NCI-H774 (cell line): ENCODE results near the gene TMEM175.
"Not testable (repeated sequence)": the region's sequence is repeated elsewhere in the genome, so short reads cannot be mapped to it uniquely, and the experiment has no call there.

Experiments
- DNase-seq: peaks from one replicate; lab custom pipeline; 2025; lab: John Stamatoyannopoulos, UW

The TMEM175 gene

DNA sequence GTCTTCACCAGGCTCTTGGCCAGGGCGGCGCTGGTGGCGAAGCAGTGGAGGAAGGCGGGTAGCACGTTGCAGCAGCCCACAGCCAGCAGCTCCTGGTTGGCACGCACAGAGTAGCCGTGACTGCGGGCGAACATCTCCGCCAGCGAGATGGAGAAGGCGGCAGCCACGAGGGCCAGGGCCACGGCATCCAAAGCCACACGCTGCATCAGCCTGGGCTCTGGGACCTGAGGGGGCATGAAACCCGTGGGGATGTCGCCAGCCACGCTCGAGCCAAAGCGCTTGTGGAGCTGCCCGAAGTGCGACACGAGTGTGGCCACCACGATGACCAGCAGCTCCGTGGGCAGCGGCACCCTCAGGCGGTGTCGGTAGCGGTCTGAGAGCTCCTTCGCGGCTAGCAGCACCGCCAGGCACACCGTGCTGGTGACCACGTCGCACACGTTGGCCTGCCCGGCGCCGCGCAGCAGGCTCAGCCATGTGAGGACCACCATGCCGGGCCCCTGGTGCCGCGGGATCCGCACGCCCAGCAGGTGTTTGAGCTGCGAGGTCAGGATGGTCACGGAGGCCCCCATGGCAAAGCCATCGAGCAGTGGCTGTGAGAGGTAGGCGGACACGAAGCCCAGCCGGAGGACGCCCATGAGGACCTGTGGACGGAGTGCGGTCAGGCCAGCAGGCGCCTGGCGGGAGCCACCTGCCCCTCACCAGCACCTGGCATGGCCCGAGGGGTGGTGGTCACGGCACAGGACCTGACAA, 57.6 kb downstream of the TMEM175 start:
- DNase-seq: no peak

DNA sequence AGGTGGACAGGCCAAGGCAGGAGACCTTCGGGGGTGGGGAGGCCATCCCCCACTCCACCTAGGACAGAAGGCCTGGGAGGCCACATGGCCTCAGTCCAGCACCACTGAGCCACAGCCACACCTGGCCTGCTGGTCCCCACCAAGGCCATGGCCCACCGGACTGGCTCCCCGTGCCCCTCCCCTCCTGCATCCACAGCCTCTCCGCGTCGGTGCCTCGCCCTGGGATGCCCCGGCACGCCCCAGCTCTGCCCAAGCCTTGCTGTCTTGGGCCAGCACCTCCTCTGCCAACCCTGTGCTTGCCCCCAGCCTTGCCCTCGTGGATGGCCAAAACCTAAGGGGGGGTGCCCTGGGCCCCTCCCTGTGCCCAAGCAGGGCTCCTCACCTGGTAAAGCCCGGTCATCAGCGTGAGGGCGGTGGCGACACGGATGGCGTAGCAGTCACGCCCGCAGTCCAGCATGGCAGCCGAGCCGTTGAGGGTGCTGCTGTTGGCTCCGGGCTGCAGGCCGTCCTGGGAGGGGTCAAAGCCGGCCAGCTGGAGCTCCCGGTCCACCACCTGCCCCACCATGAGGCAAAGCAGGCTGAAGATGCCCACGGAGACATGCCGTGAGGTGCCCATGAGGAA, 58.6 kb downstream of the TMEM175 start:
- no peak for DNase-seq

DNA sequence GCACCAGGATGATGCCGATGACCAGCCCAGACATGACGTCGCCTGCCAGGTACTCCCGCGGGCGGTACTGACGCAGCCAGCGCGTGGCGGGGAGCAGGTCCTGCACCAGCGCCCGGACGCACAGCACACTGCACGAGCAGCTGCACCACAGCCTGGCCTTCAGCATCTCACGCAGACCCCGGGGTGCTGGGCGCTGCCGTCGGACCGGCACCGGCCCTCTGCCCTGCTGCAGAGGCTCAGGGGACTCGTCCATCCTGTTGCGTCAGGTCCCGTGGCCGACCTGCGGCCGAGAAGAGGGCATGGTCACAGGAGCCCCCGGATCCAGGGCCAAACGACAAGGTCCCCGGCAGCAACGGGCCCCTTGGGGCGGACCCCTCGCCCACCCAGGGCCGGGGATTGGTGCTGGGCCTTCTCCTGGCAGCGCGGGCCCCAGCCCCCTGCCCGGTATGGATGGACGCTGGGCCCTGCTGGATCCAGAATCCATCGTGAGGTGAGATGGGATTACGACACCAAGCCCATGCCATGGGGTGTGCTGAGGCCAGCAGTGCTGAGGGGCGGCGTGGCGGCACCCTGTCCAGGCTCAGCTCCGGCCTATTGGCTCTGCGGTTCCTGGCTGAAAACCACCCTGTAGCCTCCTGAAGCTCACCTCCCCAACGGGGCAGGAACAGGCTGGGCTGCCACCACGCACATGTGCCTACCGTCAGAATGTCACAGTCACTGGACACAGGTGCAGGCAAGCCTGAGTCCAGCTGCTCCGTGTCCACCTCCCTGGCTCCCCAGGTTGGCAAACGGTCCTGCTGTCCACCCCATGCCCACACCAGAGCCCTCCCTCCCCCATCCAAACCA, 59.4 kb downstream of the TMEM175 start:
- DNase-seq: no peak

DNA sequence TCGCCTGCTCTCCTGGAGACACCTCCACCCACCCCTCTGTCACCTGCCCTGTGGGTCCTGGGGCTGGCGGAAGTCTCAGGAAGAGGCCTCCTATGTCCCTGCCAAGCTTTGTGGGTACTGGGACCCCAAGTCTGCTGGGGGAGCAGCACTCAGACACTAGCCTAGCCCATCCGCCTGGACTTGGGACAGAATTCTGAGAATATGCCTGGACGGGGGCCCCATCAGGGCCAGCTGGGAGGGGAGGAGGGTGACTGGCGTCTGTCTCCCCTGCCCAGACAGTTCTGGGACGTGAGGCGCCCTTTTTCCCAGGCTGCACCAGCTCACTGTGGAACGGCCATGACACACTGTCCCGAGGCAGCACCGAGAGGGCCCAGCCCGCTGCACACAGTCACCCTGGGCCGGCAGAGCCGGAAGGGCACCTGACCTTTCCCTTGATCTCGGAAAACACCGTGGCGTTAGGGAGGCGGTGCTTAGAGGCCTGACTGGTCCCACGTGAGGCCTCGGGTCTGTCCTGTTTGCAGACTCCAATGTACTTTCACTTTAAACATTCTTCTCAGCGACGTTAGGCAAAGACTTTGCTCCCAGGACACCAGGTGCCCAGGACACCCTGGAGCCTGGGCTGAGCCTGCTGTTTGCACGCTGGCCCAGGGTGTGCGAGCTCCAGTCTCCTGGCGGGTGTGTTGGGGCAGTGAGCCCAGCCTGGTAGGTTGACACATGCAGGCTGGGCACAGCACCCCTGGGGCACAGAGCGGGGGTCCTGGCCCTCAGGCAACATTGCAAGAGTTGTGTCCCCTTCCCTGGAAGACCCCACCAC, 60.2 kb downstream of the TMEM175 start:
- no peak for DNase-seq

DNA sequence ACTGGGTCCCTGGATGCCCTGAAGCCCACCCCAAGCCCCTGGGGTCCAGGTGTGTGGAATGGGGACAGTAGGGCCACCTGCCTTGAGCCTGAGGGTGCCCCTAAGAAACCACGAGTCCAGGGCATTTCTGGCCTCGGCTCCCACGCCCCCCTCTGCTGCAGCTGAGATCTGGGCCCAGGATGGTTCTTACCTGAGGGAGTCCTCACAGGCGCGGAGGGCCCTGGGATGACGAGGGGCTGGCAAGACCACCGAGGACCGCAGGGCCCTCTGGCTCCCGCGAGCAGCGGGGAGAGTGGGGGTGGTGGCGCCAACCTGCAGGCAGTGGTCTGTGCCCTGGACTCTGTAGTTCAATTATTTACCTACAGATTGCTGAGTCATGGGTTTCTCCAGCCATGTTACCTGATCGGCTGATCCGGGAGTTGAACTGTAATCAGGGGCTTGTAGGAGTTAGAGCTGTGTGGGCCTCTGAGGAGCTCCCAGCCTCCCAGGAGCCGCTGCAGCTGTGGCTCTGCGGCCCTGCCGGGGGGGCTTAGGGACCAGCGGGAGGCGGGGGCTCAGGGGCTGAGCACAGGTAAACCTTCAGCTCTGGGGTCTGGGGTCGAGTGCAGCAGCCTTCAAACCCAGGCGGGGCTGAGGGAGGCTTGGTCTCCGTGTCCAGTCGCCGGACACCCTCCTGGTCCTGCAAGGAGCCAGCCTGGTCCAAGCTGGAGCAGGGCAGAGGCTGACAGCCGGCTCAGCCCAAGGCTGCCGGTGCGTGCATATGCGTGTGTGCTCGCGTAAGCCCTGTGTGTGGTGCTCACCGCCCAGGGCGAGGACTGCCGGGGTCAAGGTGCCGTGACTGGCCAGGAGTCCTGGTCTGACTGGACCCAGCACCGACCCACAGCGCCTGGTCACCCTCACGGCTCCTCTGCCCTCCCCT, 61.1 kb downstream of the TMEM175 start, which contains the start of gene SLC26A1:
SLC26A1 (minus strand) TSS at position 294 of the 919 bp plus-strand sequence. CDS start 1,701 bp downstream, outside the sequence.
- DNase-seq: no peak

DNA sequence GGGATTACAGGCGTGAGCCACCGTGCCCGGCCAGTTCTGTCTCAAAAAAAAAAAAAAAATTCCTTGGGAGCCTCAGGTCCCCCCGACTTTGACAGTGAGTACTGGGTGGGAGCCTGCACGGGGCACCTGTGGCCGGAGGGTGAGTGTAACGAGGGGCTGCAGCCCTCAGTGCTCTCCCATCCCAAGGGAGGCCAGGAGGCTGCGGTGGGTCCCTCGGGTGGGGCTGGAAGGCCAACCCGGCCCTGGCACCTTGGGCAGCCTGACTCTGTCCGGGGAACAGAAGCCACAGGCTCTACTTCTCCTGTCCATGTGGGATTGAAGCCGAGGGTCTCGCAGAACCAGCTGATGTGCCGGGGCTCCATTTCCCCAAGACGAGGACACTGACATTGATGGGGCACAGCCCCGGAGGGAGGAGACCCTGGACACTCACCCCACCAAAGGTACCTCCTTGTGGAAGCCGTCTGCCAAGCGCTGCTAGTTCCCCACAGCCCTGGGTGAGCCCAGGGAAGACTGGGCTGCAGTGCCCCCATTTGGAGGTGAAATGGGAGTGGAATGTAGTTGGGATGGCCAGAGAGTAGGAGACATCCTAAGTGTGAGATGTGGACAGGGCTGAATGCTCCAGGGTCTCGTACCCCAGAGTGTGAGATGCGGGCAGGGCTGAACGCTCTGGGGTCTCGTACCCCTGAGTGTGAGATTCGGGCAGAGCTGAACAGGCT, 63.2 kb downstream of the TMEM175 start:
- no peak for DNase-seq

DNA sequence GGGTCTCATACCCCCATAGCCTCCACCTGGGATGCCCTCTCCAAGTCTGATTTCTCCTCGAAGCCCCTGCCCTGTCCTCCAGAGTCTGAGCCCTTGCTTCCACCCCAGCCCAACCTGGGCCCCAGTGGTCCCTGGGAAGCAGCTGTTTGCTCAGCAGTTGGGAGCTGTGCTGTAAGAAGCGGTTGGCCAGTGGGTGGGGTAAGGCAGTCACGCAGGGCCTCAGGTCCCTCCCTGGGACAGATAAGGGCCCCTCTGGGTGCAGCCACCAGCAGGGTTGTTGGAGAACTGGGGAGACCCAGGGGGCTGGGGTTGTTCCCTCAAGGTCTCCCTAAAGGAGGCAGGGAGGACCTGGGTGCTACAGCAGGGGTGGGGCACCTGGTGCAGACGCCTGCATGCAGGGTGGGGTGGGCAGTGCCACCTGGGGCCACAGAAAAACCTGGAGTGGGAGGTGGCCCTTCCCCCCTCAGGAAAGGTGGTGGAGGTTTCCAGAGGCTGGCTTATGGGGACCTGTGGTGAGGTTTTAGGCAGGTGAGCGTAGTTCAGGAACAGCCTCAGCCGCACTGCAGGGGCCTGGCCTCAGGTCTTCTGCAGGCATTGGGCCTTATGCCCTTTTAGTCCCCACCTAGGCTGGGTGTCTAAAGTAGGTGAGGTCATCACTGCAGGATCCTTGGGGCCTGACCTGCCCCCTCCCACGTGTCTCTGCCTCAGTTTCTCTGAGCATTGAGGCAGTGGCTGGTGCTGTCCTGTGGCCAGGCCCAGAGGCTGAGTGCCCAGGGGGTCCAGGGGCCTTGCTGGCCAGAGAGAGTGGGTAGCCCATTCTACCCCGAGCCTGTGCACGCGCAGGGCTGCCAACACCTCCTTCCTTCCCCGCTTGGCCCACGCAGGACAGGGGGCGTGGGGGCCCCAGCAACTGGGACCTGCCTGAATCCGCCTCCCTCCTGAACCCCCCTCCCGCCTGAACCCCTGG, 64.1 kb downstream of the TMEM175 start:
- no peak for DNase-seq

DNA sequence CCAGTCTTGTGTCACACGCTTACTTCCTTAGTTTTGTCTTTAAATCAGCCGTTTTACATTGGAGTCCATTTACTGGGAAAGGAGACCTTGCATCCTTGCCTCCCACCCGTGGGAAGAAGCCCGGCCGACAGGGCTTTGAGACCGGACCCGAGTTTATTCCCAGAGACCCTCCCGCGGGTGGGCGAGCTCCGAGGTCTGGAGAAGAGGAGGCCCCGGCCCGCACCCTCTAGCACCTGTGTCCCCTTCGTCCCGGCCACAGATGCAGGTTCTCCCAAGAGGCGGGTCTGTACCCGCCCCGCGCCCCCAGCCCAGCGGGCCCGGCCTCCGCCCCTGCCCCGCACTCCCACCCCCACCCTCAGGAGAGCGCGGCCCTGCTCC, 64.7 kb downstream of the TMEM175 start:
- DNase-seq: no peak

DNA sequence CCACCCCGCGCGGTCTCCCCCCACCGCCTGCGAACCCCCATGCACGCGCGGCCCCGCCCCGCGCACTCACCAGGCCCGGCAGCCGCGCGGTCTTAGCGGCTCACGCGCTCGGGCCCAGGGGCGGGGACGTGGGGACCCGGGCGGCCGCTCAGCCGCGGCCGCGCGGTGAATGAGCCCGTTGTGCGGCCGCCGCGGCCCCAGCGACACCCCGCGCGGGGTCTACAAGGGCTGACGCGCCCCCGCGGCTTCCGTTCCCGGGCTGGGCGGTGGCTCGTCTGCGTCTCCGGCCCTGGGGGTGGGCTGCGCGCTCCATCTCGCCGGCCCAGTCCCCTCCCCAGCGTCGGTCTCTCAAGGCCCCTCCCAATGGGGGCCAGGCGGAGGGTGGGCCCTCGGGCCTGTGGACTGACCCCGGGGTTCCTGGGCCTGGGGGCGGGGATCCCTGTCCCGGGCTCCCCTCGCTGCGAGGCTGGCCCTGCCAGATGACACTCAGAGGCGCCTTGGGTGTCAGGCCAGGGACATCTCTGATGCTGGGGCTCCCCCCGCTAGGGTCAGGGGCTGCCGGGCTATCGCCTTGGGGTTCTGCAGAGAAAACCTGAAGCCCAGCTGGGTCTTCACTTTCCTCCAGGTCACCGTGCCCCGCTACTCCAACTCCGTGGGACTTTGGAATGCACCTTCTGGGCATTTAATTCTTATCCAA, 65.3 kb downstream of the TMEM175 start:
- no peak for DNase-seq

DNA sequence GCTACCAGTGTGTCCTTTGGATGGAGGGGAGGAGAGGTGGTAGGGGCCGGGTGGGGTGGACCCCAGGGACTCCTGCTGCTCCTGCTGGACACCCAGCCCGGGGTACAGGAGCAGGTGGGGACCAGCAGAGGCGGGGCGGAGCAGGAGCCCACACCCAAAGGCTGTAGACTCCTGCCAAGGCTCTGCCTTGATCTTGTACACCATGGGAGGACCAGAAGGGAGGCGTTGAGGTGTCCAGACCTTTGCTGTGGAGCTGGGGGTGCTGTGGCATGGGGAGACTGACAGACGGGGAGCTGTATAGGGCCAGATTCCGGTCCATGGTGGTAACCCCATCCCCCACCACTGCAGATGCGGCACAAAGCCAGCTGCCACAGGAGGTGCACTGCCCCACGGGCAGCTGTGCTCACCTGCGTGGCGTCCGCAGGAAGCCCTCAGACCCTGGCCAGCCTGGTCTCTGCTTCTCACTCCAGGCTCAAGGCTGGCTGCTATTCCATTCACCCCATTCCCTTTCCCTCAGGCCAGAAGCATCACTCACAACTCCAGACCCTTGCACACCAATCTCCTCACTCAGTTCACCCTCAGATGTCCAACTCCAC, 65.9 kb downstream of the TMEM175 start:
- DNase-seq: no peak

DNA sequence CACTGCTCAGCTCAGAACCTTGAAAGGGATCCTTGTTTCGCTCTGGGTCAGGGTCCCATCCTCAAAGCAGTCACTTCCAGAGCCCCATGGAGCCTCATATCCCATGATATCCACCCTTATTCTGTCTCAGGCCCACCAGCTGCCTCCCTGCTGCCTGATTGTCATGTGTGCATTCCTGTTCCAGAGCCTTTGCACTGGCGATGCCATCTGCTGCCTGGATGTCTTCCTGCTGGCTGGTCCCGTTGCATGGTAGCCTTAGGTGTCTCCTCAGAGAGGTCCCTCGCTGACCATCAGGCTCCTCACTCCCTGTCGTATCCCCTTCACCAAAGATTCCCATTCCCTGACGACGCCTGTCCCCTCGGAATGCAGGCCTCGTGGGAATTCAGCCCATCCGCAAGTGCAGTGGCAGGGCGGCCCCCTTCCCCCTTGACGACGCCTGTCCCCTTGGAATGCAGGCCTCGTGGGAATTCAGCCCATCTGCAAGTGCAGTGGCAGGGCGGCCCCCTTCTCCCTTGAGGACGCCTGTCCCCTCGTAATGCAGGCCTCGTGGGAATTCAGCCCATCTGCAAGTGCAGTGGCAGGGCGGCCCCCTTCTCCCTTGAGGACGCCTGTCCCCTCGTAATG, 67.1 kb downstream of the TMEM175 start:
- DNase-seq: not testable (repeated sequence)

DNA sequence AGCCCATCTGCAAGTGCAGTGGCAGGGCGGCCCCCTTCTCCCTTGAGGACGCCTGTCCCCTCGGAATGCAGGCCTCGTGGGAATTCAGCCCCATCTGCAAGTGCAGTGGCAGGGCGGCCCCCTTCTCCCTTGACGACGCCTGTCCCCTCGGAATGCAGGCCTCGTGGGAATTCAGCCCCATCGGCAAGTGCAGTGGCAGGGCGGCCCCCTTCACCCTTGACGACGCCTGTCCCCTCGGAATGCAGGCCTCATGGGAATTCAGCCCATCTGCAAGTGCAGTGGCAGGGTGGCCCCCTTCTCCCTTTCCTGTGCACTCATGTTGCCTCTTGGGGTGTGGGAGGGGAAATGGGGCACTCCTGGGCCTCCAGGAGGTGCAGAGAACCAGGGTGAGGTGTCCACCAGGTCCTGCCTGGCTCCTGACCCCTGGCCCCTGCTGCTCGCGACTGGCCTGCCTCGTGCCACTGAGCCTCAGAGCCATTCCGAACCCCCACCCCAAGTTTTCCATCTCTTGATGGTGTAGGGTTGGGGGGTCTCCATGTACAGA, 67.7 kb downstream of the TMEM175 start:
- DNase-seq: no peak

DNA sequence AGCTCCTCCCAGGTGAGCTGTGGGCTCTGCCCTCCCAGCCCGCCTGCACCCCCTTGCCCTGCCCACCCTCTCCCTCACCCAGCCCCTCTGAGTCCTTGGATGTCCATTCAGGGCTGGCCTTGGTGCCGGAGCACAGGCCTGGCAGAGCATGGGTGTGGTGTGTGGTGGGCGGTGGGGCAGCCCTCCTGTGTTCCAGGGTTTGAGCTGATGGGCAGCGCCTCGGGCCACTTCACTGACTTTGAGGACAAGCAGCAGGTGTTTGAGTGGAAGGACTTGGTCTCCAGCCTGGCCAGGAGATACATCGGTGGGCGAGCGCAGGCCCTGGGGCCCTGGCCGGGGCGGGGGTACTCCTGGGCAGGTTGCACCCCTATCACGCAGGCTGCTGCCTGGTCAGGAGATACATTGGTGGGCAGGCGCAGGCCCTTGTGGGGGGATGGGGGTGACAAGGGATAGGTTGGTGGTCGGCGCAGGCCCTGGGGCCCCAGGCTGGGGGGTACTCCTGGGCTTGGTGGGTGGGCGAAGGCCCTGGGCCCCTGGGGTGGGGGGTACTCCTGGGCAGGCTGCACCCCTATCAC, 68.5 kb downstream of the TMEM175 start:
- no peak for DNase-seq

DNA sequence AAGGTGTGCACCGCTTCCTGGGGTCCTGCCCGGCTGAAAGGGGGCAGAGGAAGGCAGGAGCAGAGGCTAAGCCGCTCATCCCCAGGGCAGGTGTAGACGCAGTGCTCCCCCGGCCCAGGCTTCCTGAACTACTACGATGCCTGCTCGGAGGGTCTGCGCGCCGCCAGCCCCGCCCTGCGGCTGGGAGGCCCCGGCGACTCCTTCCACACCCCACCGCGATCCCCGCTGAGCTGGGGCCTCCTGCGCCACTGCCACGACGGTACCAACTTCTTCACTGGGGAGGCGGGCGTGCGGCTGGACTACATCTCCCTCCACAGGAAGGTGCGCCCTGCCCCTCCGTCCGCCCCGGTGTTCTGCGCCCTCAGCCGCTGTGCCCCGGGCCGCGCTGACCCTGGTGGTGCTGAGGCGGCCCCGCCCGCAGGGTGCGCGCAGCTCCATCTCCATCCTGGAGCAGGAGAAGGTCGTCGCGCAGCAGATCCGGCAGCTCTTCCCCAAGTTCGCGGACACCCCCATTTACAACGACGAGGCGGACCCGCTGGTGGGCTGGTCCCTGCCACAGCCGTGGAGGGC, 69.4 kb downstream of the TMEM175 start:
- DNase-seq: no peak

DNA sequence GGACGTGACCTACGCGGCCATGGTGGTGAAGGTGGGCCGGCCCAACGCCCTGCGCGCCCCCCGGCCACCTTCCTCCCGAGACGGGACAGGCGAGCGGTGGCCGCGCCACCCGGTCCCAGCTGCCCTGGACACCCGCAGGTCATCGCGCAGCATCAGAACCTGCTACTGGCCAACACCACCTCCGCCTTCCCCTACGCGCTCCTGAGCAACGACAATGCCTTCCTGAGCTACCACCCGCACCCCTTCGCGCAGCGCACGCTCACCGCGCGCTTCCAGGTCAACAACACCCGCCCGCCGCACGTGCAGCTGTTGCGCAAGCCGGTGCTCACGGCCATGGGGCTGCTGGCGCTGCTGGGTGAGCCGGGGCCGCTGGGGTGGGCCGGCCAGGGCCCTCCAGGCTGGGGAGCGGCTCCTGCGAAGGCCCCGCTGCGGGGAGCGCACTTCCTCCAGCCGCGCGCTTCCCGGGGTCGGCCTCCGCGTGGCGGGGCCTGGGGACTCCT, 69.9 kb downstream of the TMEM175 start:
- DNase-seq: no peak

DNA sequence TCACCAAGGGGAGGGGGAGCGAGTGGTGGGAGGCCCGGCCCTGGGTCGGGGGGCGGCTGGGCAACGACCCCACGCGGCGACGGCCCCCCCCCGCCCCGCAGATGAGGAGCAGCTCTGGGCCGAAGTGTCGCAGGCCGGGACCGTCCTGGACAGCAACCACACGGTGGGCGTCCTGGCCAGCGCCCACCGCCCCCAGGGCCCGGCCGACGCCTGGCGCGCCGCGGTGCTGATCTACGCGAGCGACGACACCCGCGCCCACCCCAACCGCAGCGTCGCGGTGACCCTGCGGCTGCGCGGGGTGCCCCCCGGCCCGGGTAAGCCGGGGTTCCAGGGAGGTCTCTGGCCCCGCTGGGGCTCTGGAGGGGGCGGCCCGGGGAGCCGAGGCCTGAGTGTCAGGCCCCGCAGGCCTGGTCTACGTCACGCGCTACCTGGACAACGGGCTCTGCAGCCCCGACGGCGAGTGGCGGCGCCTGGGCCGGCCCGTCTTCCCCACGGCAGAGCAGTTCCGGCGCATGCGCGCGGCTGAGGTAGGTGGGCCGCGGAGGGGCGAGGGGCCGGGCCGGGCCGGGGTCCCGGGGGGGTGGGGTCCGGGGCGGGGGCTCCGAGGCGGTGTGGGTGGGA, 70.5 kb downstream of the TMEM175 start:
- no peak for DNase-seq
